H1 (cell line): ENCODE results near the gene MROH2A. TPM values are rescaled to one million over a fixed set of nuclear protein-coding genes. Genes with fewer than 3 reads are reported as not detected.

Source experiments
- CHD7 ChIP-seq: fragments of 300-600 bp; sonication (generic); IDR thresholded peaks from 2 replicates; pipeline ENCODE4 v1.7.1; 2012; ENCODE audit warnings: low read length, moderate library complexity, mild to moderate bottlenecking, inconsistent platforms; ENCODE audit not compliant: insufficient replicate concordance
- E2F6 ChIP-seq: IDR thresholded peaks from 2 replicates; pipeline ENCODE4 v1.6.1; 2012; ENCODE audit warnings: inconsistent platforms
- KDM5A ChIP-seq: fragments of 200-600 bp; IDR thresholded peaks from 2 replicates; pipeline ENCODE4 v1.7.1; 2012; ENCODE audit warnings: mild to moderate bottlenecking, low read length, inconsistent platforms, mixed read lengths
- NANOG ChIP-seq: IDR thresholded peaks from 2 replicates; pipeline ENCODE4 v1.6.1; 2011; ENCODE audit warnings: low read length, low read depth, mild to moderate bottlenecking, inconsistent platforms; ENCODE audit not compliant: insufficient read depth, poor library complexity, severe bottlenecking
- NRF1 ChIP-seq: IDR thresholded peaks from 2 replicates; pipeline ENCODE4 v1.6.1; 2011; ENCODE audit warnings: mild to moderate bottlenecking, low read depth, low read length, improper control_type of control experiment
- SIX5 ChIP-seq: IDR thresholded peaks from 2 replicates; pipeline ENCODE4 v1.6.1; 2011; ENCODE audit warnings: mild to moderate bottlenecking, low read depth, low read length
- polyA plus RNA-seq, 7 experiments: library from polyadenylated mRNA; depleted of rRNA in 3 of 7; stranded (reverse) in 5 of 7; unstranded in 2 of 7; fragments of >200 nt in 5 of 7; fragments of 200-250 nt in 2 of 7; gene quantifications; 1 replicate in 5 of 7; 2 replicates in 1 of 7; 4 replicates in 1 of 7; pipeline versions ENCODE4 v1.2.1 to v1.2.3, GENCODE V29; 2011 to 2013; ENCODE audit warnings: missing spikeins in 2 of 7, mixed read lengths in 2 of 7
- total RNA-seq: library from RNA; stranded (reverse); fragmentation: NEBNext Ultra II Directional; extraction: Animal tissue kit (Norgen Biotek cat#: 25700); gene quantifications from 2 replicates; pipeline ENCODE4 v1.2.1, GENCODE V29; 2021

Gene MROH2A
- total and polyA plus RNA-seq, 2 of the 8 experiments (the other 6 are each of a cell fraction or from before 2014, with no cell fraction given), result not detected

GRCh38 chr2:233813236-233814055, 35.3 kb downstream of the MROH2A start (continued):
- TF ChIP-seq CHD7, result no peak
- TF ChIP-seq NRF1, result no peak
- TF ChIP-seq SIX5, result no peak
- TF ChIP-seq KDM5A, result no peak
- TF ChIP-seq E2F6, result no peak
- TF ChIP-seq NANOG, result no peak
